ENCODE data around the gene SRCIN1. TPM values are rescaled to one million over a fixed set of nuclear protein-coding genes. Genes with fewer than 3 reads are reported as not detected.
"Not testable (repeated sequence)": the region's sequence is repeated elsewhere in the genome, so short reads cannot be mapped to it uniquely, and the experiment has no call there.

Gene SRCIN1
- total RNA-seq, 1 donor from 2014 or later, result not detected

DNA sequence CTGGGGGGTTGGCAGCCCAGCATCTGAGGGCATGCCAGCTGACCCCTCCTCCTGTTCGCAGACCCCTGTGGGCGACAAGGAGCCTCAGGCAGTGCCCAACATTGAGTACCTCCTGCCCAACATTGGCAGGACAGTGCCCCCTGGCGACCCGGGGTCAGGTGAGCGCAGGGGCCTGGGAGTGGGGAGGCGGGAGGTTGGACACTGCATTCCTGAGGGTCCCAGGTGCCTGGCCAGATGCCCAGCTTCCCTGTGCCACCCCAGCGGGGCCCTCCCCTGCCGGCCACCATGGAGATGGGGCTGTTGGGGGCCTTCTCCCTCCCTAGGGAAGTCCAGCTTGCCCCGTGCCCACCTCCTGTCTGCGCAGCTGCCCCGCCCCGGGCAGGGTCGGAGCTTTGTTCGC, 107.4 kb downstream of the SRCIN1 start:
- H3K36me3 ChIP-seq, result peaks cover 66 to 90% of the 10 kb centered on the region in 2 donors

GRCh38 chr17:38497656-38498055, 108.1 kb downstream of the SRCIN1 start:
- H3K27me3 ChIP-seq; H3K9me3 ChIP-seq; DNase-seq (ENCODE audit: low spot score in 2 of 2); H3K27ac ChIP-seq; H3K4me3 ChIP-seq; H3K4me1 ChIP-seq; intact Hi-C loops (cut with DNase I): not testable (repeated sequence)
- peaks cover 64 to 90% of the 10 kb centered on the region in 2 donors for H3K36me3 ChIP-seq

More for the DNA sequence above, 107.4 kb downstream of the SRCIN1 start:
- intact Hi-C loops (cut with DNase I), result no loop called here
- TF ChIP-seq, protein P1, sequence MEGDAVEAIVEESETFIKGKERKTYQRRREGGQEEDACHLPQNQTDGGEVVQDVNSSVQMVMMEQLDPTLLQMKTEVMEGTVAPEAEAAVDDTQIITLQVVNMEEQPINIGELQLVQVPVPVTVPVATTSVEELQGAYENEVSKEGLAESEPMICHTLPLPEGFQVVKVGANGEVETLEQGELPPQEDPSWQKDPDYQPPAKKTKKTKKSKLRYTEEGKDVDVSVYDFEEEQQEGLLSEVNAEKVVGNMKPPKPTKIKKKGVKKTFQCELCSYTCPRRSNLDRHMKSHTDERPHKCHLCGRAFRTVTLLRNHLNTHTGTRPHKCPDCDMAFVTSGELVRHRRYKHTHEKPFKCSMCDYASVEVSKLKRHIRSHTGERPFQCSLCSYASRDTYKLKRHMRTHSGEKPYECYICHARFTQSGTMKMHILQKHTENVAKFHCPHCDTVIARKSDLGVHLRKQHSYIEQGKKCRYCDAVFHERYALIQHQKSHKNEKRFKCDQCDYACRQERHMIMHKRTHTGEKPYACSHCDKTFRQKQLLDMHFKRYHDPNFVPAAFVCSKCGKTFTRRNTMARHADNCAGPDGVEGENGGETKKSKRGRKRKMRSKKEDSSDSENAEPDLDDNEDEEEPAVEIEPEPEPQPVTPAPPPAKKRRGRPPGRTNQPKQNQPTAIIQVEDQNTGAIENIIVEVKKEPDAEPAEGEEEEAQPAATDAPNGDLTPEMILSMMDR (IDR thresholded peaks at IDR 0.05), result no peak
- H3K27me3 ChIP-seq, result no peaks in the 10 kb centered on the region
- H3K9me3 ChIP-seq, result no peaks in the 10 kb centered on the region
- no peaks in the 10 kb centered on the region for H3K4me1 ChIP-seq
- H3K4me3 ChIP-seq, result no peak overlapping the region
- H3K27ac ChIP-seq, result no peak overlapping the region
- no peak for DNase-seq (ENCODE audit: low spot score in 2 of 2)

DNA sequence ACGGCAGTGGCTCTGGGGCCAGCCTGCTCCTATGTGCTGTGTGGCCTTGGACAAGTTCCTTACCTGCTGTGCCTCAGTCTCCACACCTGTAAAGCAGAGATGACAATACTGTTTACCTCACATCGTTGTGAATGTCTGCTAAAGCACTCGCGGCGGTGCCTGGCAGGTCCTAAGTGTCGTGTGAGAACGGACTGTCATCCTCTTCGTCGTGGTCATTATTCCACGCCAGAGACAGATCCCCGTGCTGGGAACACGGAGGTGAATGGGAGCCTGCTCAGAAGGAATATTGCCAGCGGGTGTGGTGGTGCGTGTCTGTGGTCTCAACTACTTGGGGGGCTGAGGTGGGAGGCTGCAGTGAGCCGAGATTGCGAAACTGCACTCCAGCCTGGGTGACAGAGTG, 111.6 kb downstream of the SRCIN1 start:
- not testable (repeated sequence) for H3K27ac ChIP-seq; H3K9me3 ChIP-seq; H3K27me3 ChIP-seq; DNase-seq (ENCODE audit: low spot score in 2 of 2); H3K4me1 ChIP-seq; H3K4me3 ChIP-seq
- H3K36me3 ChIP-seq, result peaks cover 81 to 92% of the 10 kb centered on the region in 2 donors
- intact Hi-C loops (cut with DNase I), result loop anchor here (5.0 kb wide), 1 partner anchor 173 kb away; no protein-coding TSS in a partner anchor

GRCh38 chr17:38492067-38493040, 113.4 kb downstream of the SRCIN1 start:
- intact Hi-C loops (cut with DNase I), result loop anchor here (5.0 kb wide), 1 partner anchor 175 kb away; no protein-coding TSS in a partner anchor
- not testable (repeated sequence) for H3K4me1 ChIP-seq
- H3K27ac ChIP-seq, result peak overlapping the region in 1 of 2 donors; percentile 6

DNA sequence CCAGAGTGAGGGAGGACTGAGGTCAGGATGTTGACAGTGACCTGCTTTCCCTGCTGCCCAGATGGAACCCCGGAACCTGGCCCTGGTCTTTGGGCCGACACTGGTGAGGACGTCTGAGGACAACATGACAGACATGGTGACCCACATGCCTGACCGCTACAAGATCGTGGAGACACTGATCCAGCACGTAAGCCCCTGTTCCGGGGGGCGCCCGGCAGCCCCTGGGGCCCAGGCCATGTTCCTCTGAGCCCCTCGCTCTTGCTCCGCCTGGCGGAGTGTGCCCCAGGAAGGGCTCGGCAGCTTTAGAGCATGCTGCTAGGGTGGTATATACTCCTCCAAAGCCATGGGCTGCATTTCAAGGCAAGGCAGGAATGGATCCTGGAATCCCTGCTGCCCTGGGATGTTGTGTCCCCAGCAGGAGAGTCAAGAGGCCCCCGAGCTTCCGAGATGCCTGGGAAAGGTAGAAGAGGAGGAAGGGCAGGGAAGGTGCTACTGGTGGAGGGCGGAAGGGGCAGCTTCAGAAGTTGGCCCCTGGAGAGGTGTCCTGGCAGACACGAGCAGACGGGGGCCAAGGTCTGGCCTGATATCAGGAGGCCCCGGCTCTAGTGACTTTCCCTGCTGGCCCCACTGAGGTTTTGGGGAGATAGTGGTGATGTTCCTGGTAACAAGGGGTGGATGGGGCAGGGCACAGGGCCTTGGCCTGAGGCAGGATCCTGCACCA, 114.2 kb downstream of the SRCIN1 start:
- H3K9me3 ChIP-seq, result not testable (repeated sequence)
- H3K27ac ChIP-seq, result peak overlapping the region in 1 of 2 donors; percentile 27
- intact Hi-C loops (cut with DNase I), result loop anchor here (5.0 kb wide), 1 partner anchor 176 kb away; no protein-coding TSS in a partner anchor

More at GRCh38 chr17:38492067-38493040, 113.4 kb downstream of the SRCIN1 start:
- not testable (repeated sequence) for H3K4me3 ChIP-seq, H3K27me3 ChIP-seq, H3K9me3 ChIP-seq
- TF ChIP-seq, protein P1 (IDR thresholded peaks at IDR 0.05), result peak; percentile 9 to 73 (median 50)
- DNase-seq (ENCODE audit: low spot score in 2 of 2), result peak; percentile 63 to 95
- peaks cover 70 to 81% of the 10 kb centered on the region in 2 donors for H3K36me3 ChIP-seq

DNA sequence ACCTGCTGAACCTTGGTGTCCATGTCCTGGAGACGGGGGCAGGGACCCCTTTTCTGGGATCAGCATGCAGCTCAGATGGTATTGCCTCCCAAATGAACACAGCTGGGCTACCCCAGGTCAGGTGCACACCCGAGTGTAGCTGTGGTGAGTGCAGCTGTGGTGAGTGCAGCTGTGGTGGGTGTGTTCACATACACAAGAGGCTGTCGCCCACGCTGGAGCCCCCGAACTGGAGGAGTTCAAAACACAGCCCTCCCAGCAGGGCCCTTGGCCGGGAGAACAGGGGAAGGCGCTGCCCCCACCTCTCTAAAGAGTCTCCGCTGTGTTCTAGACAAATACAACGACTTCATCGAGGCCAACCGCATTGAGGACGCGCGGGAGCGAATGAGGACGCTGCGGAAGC, 116.0 kb downstream of the SRCIN1 start:
- H3K9me3 ChIP-seq; H3K27me3 ChIP-seq; DNase-seq (ENCODE audit: low spot score in 2 of 2); H3K4me3 ChIP-seq: not testable (repeated sequence)
- H3K27ac ChIP-seq, result peak overlapping the region in 1 of 2 donors; percentile 7
- H3K4me1 ChIP-seq, result peaks cover 0 to 20% of the 10 kb centered on the region in 2 donors
- peaks cover 52 to 60% of the 10 kb centered on the region in 2 donors for H3K36me3 ChIP-seq
- intact Hi-C loops (cut with DNase I), result loop anchor here (5.0 kb wide), 1 partner anchor 178 kb away; no protein-coding TSS in a partner anchor

More for the DNA sequence above, 114.2 kb downstream of the SRCIN1 start:
- not testable (repeated sequence) for H3K4me3 ChIP-seq; DNase-seq (ENCODE audit: low spot score in 2 of 2); H3K27me3 ChIP-seq
- H3K4me1 ChIP-seq, result peaks cover 0 to 10% of the 10 kb centered on the region in 2 donors
- peaks cover 63 to 74% of the 10 kb centered on the region in 2 donors for H3K36me3 ChIP-seq

GRCh38 chr17:38485681-38486298, 120.0 kb downstream of the SRCIN1 start:
- not testable (repeated sequence) for H3K27me3 ChIP-seq; DNase-seq (ENCODE audit: low spot score in 2 of 2); H3K4me3 ChIP-seq; H3K9me3 ChIP-seq
- H3K4me1 ChIP-seq, result peaks cover 4 to 24% of the 10 kb centered on the region in 2 donors
- intact Hi-C loops (cut with DNase I), result loop anchor here (2.0 kb wide), 2 partner anchors 63 to 137 kb away; no protein-coding TSS in a partner anchor
- H3K27ac ChIP-seq, result peak overlapping the region; percentile 81 to 86
- H3K36me3 ChIP-seq, result peaks cover 32 to 52% of the 10 kb centered on the region in 2 donors
